Osteoblast (primary cell): Measurements from ENCODE around the gene AARS2. TPM values are rescaled to one million over a fixed set of nuclear protein-coding genes. Genes with fewer than 3 reads are reported as not detected.

Source experiments
- DNase-seq: peaks from one replicate; pipeline ENCODE4 v3.0.0; 2011; ENCODE audit warnings: low spot score, mixed read lengths; ENCODE audit not compliant: insufficient read length; ENCODE audit errors: missing footprints
- H2AFZ ChIP-seq: 2 replicates; pipeline ENCODE4 v1.6.0; 2011; ENCODE audit warnings: mild to moderate bottlenecking, low read length
- H3K27ac ChIP-seq: 2 replicates; pipeline ENCODE4 v1.5.1; 2011; ENCODE audit warnings: mild to moderate bottlenecking, low read depth, low read length, moderate library complexity
- H3K27me3 ChIP-seq: 2 replicates; pipeline ENCODE4 v1.6.0; 2012; ENCODE audit warnings: mild to moderate bottlenecking, control low read depth, inconsistent platforms, low read length, moderate library complexity; ENCODE audit not compliant: insufficient read depth
- H3K36me3 ChIP-seq: 2 replicates; pipeline ENCODE4 v1.5.1; 2011; ENCODE audit warnings: mild to moderate bottlenecking, low read length, control low read depth, moderate library complexity; ENCODE audit not compliant: insufficient read depth
- H3K4me1 ChIP-seq: 2 replicates; pipeline ENCODE4 v1.5.1; 2011; ENCODE audit warnings: mild to moderate bottlenecking, low read length, control low read depth, moderate library complexity; ENCODE audit not compliant: insufficient read depth
- H3K4me2 ChIP-seq: 2 replicates; pipeline ENCODE4 v1.6.0; 2011; ENCODE audit warnings: mild to moderate bottlenecking, low read length; ENCODE audit not compliant: insufficient read depth
- H3K4me3 ChIP-seq: fragments of 200-600 bp; sonication (generic); 3 replicates; pipeline ENCODE4 v1.5.1; 2012; ENCODE audit warnings: mild to moderate bottlenecking, low read length, inconsistent platforms; ENCODE audit not compliant: insufficient read depth
- H3K79me2 ChIP-seq: 2 replicates; pipeline ENCODE4 v1.6.0; 2012; ENCODE audit warnings: mild to moderate bottlenecking, low read length, control low read depth, inconsistent platforms; ENCODE audit not compliant: insufficient read depth
- H3K9me3 ChIP-seq: 2 replicates; pipeline ENCODE4 v1.5.1; 2011; ENCODE audit warnings: low read depth, low read length, control low read depth
- H4K20me1 ChIP-seq: 2 replicates; pipeline ENCODE4 v1.6.0; 2012; ENCODE audit warnings: mild to moderate bottlenecking, low read length, control low read depth; ENCODE audit not compliant: insufficient read depth
- CTCF ChIP-seq: IDR thresholded peaks from 2 replicates; pipeline ENCODE4 v1.5.1; 2011; ENCODE audit warnings: mild to moderate bottlenecking, low read depth, low read length, moderate library complexity; ENCODE audit errors: extremely low read depth
- total RNA-seq: library from RNA; depleted of rRNA; stranded (reverse); fragments of >200 nt; gene quantifications from 2 replicates; pipeline ENCODE4 v1.2.3, GENCODE V29; 2012

Gene AARS2
- total RNA-seq, 1 donor: 6.2 TPM

GRCh38 chr6:44258325-44258863 lies 54.8 kb downstream of the AARS2 start:
- no peak for TF ChIP-seq CTCF
- no peak overlapping the region for H3K4me2 ChIP-seq
- peaks cover 17% of the 10 kb centered on the region for H3K4me1 ChIP-seq
- no peaks in the 10 kb centered on the region for H3K27me3 ChIP-seq
- H3K9me3 ChIP-seq: no peaks in the 10 kb centered on the region
- peaks cover 33% of the 10 kb centered on the region for H3K36me3 ChIP-seq
- H4K20me1 ChIP-seq: peaks cover 34% of the 10 kb centered on the region
- no peak overlapping the region for H3K4me3 ChIP-seq
- peak; percentile 48 for DNase-seq
- H3K27ac ChIP-seq: no peak overlapping the region
- no peak overlapping the region for H2AFZ ChIP-seq
- H3K79me2 ChIP-seq: peaks cover 46% of the 10 kb centered on the region

- Histone ChIP-seq H4K20me1 (peaks cover 39% of the 10 kb centered on the region), H3K4me3 (peak overlapping the region; percentile 97), H3K27ac (peak overlapping the region; percentile 61), H3K4me1 (peaks cover 17% of the 10 kb centered on the region), H3K4me2 (peak overlapping the region; percentile 82), H3K27me3 (no peaks in the 10 kb centered on the region), H2AFZ (peak overlapping the region; percentile 86), H3K9me3 (no peaks in the 10 kb centered on the region), H3K36me3 (peaks cover 39% of the 10 kb centered on the region), H3K79me2 (peaks cover 46% of the 10 kb centered on the region)
- DNase-seq: peak; percentile 71
- no peak for TF ChIP-seq CTCF
Observed at GRCh38 chr6:44257753-44258324, 55.3 kb downstream of the AARS2 start.

- Histone ChIP-seq H4K20me1 (peaks cover 42% of the 10 kb centered on the region), H3K27me3 (no peaks in the 10 kb centered on the region), H3K27ac (peak within 1 kb of the TSS; percentile 67), H3K4me2 (peak within 1 kb of the TSS; percentile 96), H2AFZ (peak within 1 kb of the TSS; percentile 86), H3K79me2 (peaks cover 42% of the 10 kb centered on the region), H3K4me1 (peaks cover 17% of the 10 kb centered on the region), H3K36me3 (peaks cover 45% of the 10 kb centered on the region), H3K4me3 (peak within 1 kb of the TSS; percentile 97), H3K9me3 (no peaks in the 10 kb centered on the region)
- DNase-seq: peak; percentile 99
- peak; percentile 43 for TF ChIP-seq CTCF
Observed at GRCh38 chr6:44257025-44257752, 56.0 kb downstream of the AARS2 start, which contains the start of gene SLC35B2. Gene SLC35B2, minus strand, starts transcription at chr6:44257528. Its CDS starts 118 bp downstream, at chr6:44257410.

GRCh38 chr6:44256775-44257024 lies 56.4 kb downstream of the AARS2 start:
- no peak for DNase-seq
- H3K27me3 ChIP-seq: no peaks in the 10 kb centered on the region
- peaks cover 17% of the 10 kb centered on the region for H3K4me1 ChIP-seq
- peaks cover 50% of the 10 kb centered on the region for H3K36me3 ChIP-seq
- no peaks in the 10 kb centered on the region for H3K9me3 ChIP-seq
- peak overlapping the region; percentile 18 for H2AFZ ChIP-seq
- peak overlapping the region; percentile 97 for H3K4me3 ChIP-seq
- peaks cover 45% of the 10 kb centered on the region for H3K79me2 ChIP-seq
- peak overlapping the region; percentile 67 for H3K27ac ChIP-seq
- TF ChIP-seq CTCF: no peak
- peak overlapping the region; percentile 96 for H3K4me2 ChIP-seq
- peaks cover 46% of the 10 kb centered on the region for H4K20me1 ChIP-seq
